Stimulated activated CD8-positive, alpha-beta memory T cell treated with anti-CD3 and anti-CD28 coated beads, Interleukin-2, amount 100 ng/mL, for 48 hours (primary cell): ENCODE measurements around the gene ABCC1.

ENCODE experiments used
- DNase-seq, 2 donors: peaks; one replicate each; pipeline ENCODE4 v3.0.0-alpha.2; 2020; ENCODE audit warnings: low read depth in 2 of 2

The ABCC1 gene

GRCh38 chr16:16110111-16110490 is 160.7 kb downstream of the ABCC1 start:
- DNase-seq: no peak

- no peak for DNase-seq
Observed at GRCh38 chr16:16111639-16112038, 162.2 kb downstream of the ABCC1 start.

DNA sequence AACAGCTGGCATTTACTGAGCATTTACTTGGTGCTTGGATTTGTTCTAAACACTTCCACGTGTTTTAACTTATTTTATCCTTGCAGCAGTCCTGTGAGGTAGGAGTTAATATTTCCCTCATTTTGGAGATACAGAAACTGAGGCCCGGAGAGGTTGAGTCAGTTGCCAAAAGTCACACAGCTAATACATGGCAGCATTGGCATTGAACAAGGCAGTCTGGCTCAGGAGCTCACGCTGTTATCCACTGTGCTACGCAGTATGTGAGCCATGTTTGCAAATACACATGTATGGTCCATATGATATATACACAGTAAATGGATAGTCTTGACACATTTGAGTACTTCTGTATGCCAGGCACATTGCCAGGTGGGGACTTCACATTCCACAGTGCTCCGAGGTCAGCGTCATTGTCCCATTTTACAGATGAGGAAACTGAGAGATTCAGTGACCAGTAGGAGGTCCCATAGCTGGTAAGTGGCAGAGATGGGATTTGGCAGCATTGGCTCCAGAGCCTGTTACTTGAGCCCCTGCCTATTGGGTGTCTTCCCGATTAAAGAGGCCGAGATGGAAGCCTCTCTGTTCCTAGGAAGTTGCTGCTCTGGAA is 163.1 kb downstream of the ABCC1 start:
- DNase-seq: no peak

DNA sequence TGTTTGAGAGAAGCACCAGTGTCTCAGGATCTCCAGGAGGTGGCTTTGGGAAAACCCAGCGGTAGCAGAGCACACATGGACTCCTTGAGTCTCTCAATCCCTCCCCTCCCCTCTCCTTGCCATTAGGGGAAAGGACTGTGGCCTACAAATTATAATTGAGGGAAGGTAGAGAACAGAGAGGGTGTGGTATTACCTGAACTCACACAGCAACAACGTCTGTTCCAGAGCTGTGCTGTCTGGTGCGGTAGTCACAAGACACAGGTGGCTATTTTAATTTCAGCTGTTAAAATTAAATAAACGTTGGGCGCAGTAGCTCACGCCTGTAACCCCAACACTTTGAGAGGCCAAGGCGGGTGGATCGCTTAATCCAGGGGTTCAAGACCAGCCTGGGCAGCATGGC is 163.7 kb downstream of the ABCC1 start:
- DNase-seq: no peak

DNA sequence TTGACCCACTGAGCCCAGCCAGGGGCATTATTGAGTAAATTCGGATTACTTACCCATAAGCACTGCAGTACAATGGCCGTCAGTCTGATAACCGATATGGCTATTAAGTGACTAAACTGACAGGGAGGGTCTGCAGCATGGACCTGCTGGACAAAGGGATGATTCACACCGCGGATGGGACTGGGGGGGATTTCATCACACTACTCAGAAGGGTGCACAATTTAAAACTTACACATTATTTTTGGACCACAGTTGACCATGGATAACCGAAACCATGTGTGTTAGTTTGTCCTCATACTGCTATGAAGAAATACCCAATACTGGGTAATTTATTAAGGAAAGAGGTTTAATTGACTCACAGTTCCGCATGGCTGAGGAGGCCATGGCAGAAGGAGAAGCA is 167.4 kb downstream of the ABCC1 start:
- no peak for DNase-seq

GRCh38 chr16:16118337-16118736 is 168.9 kb downstream of the ABCC1 start:
- no peak for DNase-seq

GRCh38 chr16:16120044-16120381 is 170.6 kb downstream of the ABCC1 start:
- DNase-seq: no peak

GRCh38 chr16:16120382-16121184 is 171.2 kb downstream of the ABCC1 start:
- no peak for DNase-seq

DNA sequence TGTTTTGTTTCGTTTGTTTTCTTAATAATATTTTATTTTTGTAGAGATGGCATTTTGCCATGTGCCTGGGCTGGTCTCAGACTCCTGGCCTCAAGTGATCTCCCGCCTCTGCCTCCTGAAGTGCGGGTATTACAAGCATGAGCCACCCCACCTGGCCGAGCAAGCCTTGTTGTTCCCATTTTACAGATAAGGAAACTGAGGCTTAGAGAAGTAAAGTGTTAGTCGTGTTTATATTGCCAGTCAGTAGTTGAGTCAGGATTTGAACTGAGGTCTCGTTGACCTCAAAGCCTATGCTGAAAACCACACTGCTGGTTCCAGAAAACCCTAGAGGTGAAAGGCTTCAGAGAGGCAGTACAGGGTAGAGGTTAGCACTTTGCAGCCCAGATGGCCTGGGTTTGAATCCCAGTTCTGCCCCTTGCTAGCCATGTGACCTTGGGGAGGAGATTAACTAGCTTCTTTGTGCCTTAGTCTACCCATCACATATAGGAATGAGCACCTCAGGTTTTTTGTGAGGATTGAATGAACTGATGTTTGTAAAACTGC is 171.8 kb downstream of the ABCC1 start:
- no peak for DNase-seq

DNA sequence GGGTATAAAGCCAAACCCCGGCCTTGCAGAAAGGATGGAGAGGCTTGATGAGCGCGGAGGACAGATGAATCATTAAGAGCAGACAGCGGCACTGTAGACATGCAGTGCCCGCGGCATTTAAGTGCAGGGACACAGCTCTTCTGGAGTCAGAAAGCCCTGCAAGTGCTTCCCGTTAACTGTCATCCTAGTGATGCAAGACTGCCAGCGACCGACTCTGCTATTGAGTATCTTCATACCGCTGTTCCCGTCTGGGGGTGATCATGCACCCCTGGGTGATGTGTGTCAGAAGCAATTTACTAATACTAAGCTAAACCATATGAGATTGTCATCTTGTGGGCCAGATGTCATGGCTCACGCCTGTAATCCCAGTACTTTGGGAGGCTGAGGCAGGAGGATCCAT is 172.8 kb downstream of the ABCC1 start:
- no peak for DNase-seq

DNA sequence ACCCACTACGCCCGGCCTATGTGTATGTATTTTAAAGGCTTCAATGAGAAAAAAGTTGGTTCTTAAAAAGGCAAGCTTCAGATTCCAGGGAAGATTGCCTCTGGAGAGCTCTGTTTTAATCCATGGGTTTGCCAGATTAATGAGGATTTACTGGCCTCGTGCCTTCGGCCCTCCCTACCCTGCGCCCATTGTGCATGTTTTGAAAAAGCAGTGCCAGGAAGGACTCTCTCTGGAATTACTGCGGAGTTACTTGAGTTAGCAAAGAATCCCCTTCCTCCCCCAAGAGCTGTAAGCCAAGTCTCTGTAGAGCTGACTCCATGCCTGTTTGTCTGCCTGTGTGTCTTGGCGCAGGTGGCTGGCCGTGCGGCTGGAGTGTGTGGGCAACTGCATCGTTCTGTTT is 175.0 kb downstream of the ABCC1 start:
- no peak for DNase-seq

GRCh38 chr16:16124974-16125373 is 175.6 kb downstream of the ABCC1 start:
- DNase-seq: no peak

GRCh38 chr16:16126896-16127295 is 177.5 kb downstream of the ABCC1 start:
- no peak for DNase-seq

- peak; percentile 39 to 55 for DNase-seq
Observed at GRCh38 chr16:16127469-16128116, 178.2 kb downstream of the ABCC1 start.

DNA sequence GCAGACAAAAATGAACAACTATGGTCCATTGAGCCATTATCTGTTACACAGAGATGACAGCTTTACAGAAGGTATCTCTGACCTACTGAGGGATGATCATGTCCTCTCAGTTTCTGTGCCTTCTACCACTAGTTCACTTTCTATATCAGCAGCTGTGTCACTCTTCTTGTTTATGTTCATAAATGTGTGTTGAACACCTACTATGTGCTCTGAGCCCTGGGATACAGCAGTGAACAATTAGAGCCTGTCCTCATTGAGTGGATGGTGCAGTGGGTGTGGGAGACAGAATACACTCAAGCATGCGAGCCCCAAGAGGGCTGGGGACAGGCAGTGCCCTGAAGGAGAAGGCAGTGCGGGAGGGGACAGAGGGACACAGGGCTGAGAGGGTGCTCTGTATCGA is 181.8 kb downstream of the ABCC1 start:
- no peak for DNase-seq

- no peak for DNase-seq
Observed at GRCh38 chr16:16131659-16132058, 182.2 kb downstream of the ABCC1 start.

GRCh38 chr16:16133943-16134604 is 184.7 kb downstream of the ABCC1 start:
- no peak for DNase-seq

GRCh38 chr16:16136588-16136987 is 187.2 kb downstream of the ABCC1 start:
- no peak for DNase-seq

DNA sequence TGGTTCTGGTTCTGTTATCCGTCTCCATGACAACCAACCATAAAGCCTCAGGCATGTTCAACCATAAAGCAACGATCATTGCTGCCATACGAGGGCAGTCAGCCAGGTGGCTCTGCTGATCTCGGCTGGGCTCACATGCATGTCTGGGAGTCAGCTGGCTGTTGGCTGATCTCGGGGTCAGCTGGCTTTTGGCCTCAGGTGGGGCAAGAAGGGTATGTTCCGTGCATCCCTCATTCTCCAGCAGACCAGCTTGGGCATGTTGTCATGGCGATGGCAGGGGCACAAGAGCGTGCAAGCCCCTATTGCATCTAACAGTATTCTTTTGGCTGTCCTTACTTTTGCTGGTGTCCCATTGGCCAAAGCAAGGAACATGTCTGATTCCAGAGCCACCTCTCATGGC is 187.7 kb downstream of the ABCC1 start:
- DNase-seq: no peak

DNA sequence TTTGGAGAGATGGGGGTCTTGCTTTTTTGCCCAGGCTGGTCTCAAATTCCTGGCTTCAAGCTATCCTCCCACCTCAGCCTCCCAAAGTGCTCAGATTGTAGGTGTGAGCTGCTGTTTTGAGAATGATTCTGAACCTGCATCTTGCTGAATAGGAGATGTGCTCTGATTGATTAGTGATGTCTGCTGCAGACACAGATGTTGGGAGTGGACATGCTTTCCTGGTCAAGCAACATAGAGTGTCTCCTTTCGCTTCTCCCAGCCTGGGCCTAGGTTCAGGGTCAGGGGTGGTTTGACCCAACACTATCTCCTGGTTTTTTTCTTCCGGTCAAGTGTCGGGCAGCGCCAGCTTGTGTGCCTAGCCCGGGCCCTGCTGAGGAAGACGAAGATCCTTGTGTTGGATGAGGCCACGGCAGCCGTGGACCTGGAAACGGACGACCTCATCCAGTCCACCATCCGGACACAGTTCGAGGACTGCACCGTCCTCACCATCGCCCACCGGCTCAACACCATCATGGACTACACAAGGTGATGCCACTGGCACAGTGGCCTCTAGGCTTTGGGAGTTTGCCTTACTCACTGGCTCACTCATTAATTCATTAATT is 188.7 kb downstream of the ABCC1 start:
- no peak for DNase-seq

- no peak for DNase-seq
Observed at GRCh38 chr16:16139061-16139460, 189.6 kb downstream of the ABCC1 start.

DNA sequence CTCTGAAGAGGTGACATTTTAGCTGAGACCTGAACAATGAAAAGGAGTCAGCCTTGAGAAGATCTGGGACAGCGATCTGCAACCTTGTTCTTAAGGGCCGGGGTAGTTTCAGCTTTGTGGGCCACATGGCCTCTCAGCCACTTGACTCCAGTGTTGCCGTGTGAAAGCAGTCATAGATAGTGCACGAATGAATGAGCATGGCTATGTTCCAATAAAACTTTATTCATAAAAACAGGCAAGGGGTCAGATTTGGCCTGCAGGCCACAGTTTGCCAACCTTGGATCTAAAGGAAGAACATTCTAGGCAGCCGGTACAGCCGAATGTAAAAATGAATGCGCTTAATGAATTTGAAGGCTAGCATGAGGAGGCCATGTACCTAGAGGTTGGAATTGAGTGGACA is 190.4 kb downstream of the ABCC1 start:
- no peak for DNase-seq
